Measurements from ENCODE around the gene TCF4. TPM values are rescaled to one million over a fixed set of nuclear protein-coding genes. Genes with fewer than 3 reads are reported as not detected.

TCF4 gene
- total RNA-seq, 1 experiment from 2014 or later: 2.3 TPM

DNA sequence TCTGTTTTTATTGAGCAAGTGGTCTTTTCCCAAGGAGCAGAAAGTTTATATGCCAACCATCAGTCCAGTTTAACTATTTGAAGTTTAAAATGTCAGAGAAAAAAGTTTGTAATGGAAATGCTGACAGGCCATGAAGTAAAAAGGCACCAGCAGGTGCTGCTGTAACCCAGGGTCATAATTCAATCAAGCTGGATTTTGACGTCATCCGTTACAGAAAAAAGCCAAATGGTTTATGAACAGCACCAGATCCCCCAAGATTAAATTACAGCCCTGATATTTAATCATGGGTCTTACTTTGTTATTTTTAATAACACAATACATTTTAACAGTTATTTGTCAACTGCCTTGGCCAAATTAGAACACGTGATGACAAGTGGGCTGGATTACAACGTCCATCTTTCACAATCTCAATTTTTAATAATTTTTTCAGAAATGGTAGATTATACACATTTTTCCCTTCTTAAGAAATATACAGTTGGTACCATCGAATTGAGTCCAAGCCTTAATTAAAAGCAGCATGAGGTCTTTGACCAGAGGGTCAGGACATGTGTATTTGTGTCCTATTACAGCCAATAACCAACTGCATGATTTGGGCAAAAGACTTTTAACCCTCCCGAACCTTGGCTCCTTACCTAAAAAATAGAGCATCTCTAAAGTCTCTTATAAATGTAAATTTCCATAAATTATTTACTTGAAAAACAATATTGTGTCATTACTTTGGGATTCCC lies 10.0 kb downstream of the TCF4 start:
- DNase-seq (ENCODE audit: low read depth, low spot score): no peak
- no TSS peak for BruUV-seq (replicated peaks)
- H3K27ac ChIP-seq (ENCODE audit: low read length): no peak overlapping the region
- no peak overlapping the region for H3K4me3 ChIP-seq (ENCODE audit: low read depth in 2 of 2, low read length in 2 of 2)
- intact Hi-C loops (cut with micrococcal nuclease; ENCODE audit: unreplicated experiment) (no loop called here), in situ Hi-C loops (cut with HindIII; ENCODE audit: low pct_unique_long_range_greater_than_20kb, low sequenced_read_pairs) (no loop called here)
- TF ChIP-seq TCF7L2 (IDR thresholded peaks at IDR 0.05; ENCODE audit: low read depth, low read length) (no peak), SIN3A (IDR thresholded peaks at IDR 0.05; ENCODE audit: borderline replicate concordance, insufficient read depth, low read depth, low read length) (no peak), POLR2AphosphoS5 (IDR thresholded peaks at IDR 0.05; ENCODE audit: low read depth, low read length) (no peak)
- TF ChIP-seq, protein P1, sequence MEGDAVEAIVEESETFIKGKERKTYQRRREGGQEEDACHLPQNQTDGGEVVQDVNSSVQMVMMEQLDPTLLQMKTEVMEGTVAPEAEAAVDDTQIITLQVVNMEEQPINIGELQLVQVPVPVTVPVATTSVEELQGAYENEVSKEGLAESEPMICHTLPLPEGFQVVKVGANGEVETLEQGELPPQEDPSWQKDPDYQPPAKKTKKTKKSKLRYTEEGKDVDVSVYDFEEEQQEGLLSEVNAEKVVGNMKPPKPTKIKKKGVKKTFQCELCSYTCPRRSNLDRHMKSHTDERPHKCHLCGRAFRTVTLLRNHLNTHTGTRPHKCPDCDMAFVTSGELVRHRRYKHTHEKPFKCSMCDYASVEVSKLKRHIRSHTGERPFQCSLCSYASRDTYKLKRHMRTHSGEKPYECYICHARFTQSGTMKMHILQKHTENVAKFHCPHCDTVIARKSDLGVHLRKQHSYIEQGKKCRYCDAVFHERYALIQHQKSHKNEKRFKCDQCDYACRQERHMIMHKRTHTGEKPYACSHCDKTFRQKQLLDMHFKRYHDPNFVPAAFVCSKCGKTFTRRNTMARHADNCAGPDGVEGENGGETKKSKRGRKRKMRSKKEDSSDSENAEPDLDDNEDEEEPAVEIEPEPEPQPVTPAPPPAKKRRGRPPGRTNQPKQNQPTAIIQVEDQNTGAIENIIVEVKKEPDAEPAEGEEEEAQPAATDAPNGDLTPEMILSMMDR (IDR thresholded peaks at IDR 0.05): peak; percentile 11; the same call in 1 of the 2 replicates
- H3K36me3 ChIP-seq (ENCODE audit: control insufficient read depth, insufficient read depth, low read length): no peaks in the 10 kb centered on the region
- CTCF ChIA-PET: no interaction called here
- no peaks in the 10 kb centered on the region for H3K4me1 ChIP-seq (ENCODE audit: control insufficient read depth, insufficient read depth, low read length)
- H3K9me3 ChIP-seq (ENCODE audit: control insufficient read depth, insufficient read depth, low read depth, low read length): no peaks in the 10 kb centered on the region
- no peaks in the 10 kb centered on the region for H3K27me3 ChIP-seq (ENCODE audit: control insufficient read depth, insufficient read depth, low read length)
- POLR2A ChIA-PET: no interaction called here
- no peak for ATAC-seq

DNA sequence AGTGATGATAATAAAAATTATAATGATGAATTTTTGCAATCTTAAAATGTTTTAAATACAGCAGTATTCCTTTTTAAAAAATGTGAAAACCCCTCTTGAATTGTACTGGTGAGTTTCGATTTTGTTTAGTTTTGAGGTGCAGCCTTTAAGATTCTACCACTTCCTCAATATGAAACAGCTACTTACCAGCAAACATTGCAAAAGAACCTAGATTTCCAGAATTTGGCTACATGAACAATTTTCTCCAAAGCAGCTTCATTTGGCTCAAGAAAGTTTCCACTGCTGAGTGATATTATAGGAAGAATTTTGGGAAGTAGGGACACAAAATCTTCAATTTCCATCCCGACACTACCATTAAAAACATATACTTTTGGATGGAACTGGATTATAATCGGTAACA lies 12.0 kb downstream of the TCF4 start:
- ATAC-seq (no peak), DNase-seq (ENCODE audit: low read depth, low spot score) (no peak)
- in situ Hi-C loops (cut with HindIII; ENCODE audit: low pct_unique_long_range_greater_than_20kb, low sequenced_read_pairs): no loop called here
- POLR2A ChIA-PET: no interaction called here
- Histone ChIP-seq H3K27ac (ENCODE audit: low read length) (no peak overlapping the region), H3K27me3 (ENCODE audit: control insufficient read depth, insufficient read depth, low read length) (no peaks in the 10 kb centered on the region), H3K4me3 (ENCODE audit: low read depth in 2 of 2, low read length in 2 of 2) (no peak overlapping the region), H3K9me3 (ENCODE audit: control insufficient read depth, insufficient read depth, low read depth, low read length) (no peaks in the 10 kb centered on the region), H3K4me1 (ENCODE audit: control insufficient read depth, insufficient read depth, low read length) (no peaks in the 10 kb centered on the region), H3K36me3 (ENCODE audit: control insufficient read depth, insufficient read depth, low read length) (no peaks in the 10 kb centered on the region)
- CTCF ChIA-PET: no interaction called here
- BruUV-seq (replicated peaks): no TSS peak
- TF ChIP-seq POLR2AphosphoS5 (IDR thresholded peaks at IDR 0.05; ENCODE audit: low read depth, low read length): no peak
- intact Hi-C loops (cut with micrococcal nuclease; ENCODE audit: unreplicated experiment): no loop called here

DNA sequence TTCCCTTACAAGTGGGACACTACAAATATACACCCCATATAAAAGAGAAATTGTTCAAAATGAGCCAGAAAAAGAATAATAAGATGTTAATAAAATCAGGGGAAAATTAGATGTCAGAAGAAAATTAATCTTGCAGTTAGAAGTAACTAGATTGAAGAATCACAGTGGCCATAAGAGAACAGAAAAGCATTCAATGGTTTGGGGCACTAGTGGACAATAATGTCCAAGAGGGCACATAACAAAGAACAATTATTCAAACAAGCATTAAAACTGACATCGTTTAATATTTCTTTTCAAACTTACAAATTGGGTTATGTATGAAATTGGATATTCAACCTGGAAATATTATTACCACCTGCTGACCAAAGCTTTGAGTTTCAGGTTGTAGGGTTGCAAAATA lies 12.9 kb downstream of the TCF4 start:
- BruUV-seq (replicated peaks): no TSS peak
- ChIA-PET CTCF (no interaction called here), POLR2A (no interaction called here)
- no peaks in the 10 kb centered on the region for H3K9me3 ChIP-seq (ENCODE audit: control insufficient read depth, insufficient read depth, low read depth, low read length)
- no peaks in the 10 kb centered on the region for H3K27me3 ChIP-seq (ENCODE audit: control insufficient read depth, insufficient read depth, low read length)
- ATAC-seq: no peak
- H3K4me3 ChIP-seq (ENCODE audit: low read depth in 2 of 2, low read length in 2 of 2): no peak overlapping the region
- in situ Hi-C loops (cut with HindIII; ENCODE audit: low pct_unique_long_range_greater_than_20kb, low sequenced_read_pairs): no loop called here
- no peaks in the 10 kb centered on the region for H3K36me3 ChIP-seq (ENCODE audit: control insufficient read depth, insufficient read depth, low read length)
- TF ChIP-seq POLR2AphosphoS5 (IDR thresholded peaks at IDR 0.05; ENCODE audit: low read depth, low read length) (no peak), TCF7L2 (IDR thresholded peaks at IDR 0.05; ENCODE audit: low read depth, low read length) (no peak), SIN3A (IDR thresholded peaks at IDR 0.05; ENCODE audit: borderline replicate concordance, insufficient read depth, low read depth, low read length) (no peak)
- TF ChIP-seq, protein P2, sequence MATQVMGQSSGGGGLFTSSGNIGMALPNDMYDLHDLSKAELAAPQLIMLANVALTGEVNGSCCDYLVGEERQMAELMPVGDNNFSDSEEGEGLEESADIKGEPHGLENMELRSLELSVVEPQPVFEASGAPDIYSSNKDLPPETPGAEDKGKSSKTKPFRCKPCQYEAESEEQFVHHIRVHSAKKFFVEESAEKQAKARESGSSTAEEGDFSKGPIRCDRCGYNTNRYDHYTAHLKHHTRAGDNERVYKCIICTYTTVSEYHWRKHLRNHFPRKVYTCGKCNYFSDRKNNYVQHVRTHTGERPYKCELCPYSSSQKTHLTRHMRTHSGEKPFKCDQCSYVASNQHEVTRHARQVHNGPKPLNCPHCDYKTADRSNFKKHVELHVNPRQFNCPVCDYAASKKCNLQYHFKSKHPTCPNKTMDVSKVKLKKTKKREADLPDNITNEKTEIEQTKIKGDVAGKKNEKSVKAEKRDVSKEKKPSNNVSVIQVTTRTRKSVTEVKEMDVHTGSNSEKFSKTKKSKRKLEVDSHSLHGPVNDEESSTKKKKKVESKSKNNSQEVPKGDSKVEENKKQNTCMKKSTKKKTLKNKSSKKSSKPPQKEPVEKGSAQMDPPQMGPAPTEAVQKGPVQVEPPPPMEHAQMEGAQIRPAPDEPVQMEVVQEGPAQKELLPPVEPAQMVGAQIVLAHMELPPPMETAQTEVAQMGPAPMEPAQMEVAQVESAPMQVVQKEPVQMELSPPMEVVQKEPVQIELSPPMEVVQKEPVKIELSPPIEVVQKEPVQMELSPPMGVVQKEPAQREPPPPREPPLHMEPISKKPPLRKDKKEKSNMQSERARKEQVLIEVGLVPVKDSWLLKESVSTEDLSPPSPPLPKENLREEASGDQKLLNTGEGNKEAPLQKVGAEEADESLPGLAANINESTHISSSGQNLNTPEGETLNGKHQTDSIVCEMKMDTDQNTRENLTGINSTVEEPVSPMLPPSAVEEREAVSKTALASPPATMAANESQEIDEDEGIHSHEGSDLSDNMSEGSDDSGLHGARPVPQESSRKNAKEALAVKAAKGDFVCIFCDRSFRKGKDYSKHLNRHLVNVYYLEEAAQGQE (IDR thresholded peaks at IDR 0.05; ENCODE audit: insufficient read depth in 1 of 2, low read depth in 2 of 2, low read length in 1 of 2): no peak
- TF ChIP-seq, protein P1 (IDR thresholded peaks at IDR 0.05): no peak
- H3K4me1 ChIP-seq (ENCODE audit: control insufficient read depth, insufficient read depth, low read length): no peaks in the 10 kb centered on the region
- DNase-seq (ENCODE audit: low read depth, low spot score): no peak
- intact Hi-C loops (cut with micrococcal nuclease; ENCODE audit: unreplicated experiment): no loop called here
- H3K27ac ChIP-seq (ENCODE audit: low read length): no peak overlapping the region

Data from Panc1 (cell line).